Measurements from ENCODE around the gene RDH16. TPM values are rescaled to one million over a fixed set of nuclear protein-coding genes. Genes with fewer than 3 reads are reported as not detected.
"Not testable (repeated sequence)": the region's sequence is repeated elsewhere in the genome, so short reads cannot be mapped to it uniquely, and the experiment has no call there.

The RDH16 gene
- total and polyA plus RNA-seq, 8 donors: 0.20 to 1.1 (median 0.79) TPM

GRCh38 chr12:56947633-56948456 is 9.6 kb downstream of the RDH16 start:
- no peak for TF ChIP-seq CTCF (IDR thresholded peaks at IDR 0.05)
- intact Hi-C loops (cut with DNase I): no loop called here
- no peaks in the 10 kb centered on the region for H3K36me3 ChIP-seq
- H3K4me1 ChIP-seq: no peaks in the 10 kb centered on the region
- no peak overlapping the region for H3K27ac ChIP-seq
- no peak for DNase-seq
- H3K4me3 ChIP-seq: no peak overlapping the region
- no peaks in the 10 kb centered on the region for H3K9me3 ChIP-seq
- no peaks in the 10 kb centered on the region for H3K27me3 ChIP-seq
- no peak for ATAC-seq

DNA sequence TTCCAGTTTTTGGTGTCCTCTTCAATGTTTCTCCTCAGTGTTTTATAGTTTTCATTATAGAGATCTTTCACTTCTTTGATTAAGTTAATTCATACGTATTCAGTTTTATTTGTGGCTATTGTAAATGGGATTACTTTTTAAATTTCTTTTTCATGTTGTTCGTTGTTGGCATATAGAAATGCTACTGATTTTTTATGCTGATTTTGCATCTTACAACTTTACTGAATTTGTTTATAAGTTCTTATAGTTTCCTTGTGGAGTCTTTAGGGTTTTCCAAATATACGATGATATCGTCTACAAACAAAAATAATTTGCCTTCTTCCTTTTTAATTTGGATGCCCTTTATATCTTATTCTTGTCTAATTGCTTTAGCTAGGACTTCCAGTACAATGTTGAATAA is 13.5 kb downstream of the RDH16 start:
- Histone ChIP-seq H3K9me3 (no peaks in the 10 kb centered on the region), H3K27me3 (no peaks in the 10 kb centered on the region), H3K27ac (no peak overlapping the region), H3K4me1 (peaks cover 0 to 6% of the 10 kb centered on the region in 2 donors), H3K36me3 (no peaks in the 10 kb centered on the region), H3K4me3 (no peak overlapping the region)
- intact Hi-C loops (cut with DNase I): no loop called here
- DNase-seq (no peak), ATAC-seq (no peak)
- TF ChIP-seq CTCF (IDR thresholded peaks at IDR 0.05): no peak

DNA sequence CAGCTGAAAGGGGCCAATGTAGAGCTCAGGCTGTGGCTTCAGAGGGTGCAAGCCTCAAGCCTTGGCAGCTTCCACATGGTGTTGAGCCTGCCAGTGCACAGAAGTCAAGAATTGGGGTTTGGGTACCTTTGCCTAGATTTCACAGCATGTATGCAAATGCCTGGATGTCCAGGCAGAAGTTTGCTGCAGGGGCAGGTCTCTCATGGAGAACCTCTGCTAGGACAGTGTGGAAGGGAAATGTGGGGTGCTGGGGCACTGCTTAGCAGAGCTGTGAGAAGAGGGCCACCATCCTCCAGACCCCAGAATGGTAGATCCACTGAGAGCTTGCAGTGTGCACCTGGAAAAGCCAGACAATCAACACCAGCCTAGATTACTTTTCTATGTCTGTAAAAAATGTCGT is 14.0 kb downstream of the RDH16 start:
- H3K9me3 ChIP-seq; DNase-seq; H3K27ac ChIP-seq; H3K36me3 ChIP-seq; H3K27me3 ChIP-seq; ATAC-seq; H3K4me1 ChIP-seq; H3K4me3 ChIP-seq; intact Hi-C loops (cut with DNase I): not testable (repeated sequence)

DNA sequence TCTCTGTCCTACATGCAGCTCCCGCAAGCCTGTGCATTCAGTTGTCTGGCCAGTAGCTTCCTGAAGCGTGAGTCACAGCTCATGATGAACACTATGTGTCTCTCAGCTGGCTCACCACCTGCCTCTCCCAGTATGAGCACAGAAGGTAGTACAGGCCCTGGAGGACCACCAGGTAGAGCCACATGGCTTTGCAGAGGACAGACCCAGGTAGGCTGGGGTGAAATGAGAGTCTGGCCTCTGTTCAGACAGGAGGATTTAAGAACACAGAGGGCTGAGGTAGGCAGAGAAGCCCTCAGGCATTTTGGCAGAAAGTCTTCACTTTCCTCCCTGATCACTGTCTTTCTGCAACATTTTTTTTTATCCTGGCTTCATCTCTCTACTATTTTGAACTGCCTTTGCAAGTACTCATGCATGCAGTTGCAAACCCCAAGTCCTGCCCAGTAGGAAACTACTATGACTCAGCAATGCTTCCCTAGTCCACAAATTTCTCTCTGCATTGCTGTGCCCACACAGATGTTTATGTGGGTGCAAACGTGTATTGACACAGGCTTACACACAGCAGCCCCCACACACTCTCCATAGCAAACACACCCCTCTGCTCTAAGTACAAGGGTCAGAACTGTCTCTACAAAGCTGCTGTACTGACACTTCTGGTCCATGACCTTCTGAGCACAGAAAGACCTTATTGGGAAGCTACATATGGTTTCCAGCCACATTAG is 15.9 kb downstream of the RDH16 start:
- TF ChIP-seq CTCF (IDR thresholded peaks at IDR 0.05): no peak
- intact Hi-C loops (cut with DNase I): no loop called here
- Histone ChIP-seq H3K27me3 (no peaks in the 10 kb centered on the region), H3K4me3 (no peak overlapping the region), H3K9me3 (no peaks in the 10 kb centered on the region), H3K4me1 (peaks cover 0 to 6% of the 10 kb centered on the region in 2 donors), H3K36me3 (no peaks in the 10 kb centered on the region), H3K27ac (no peak overlapping the region)
- ATAC-seq: peak; percentile 80
- no peak for DNase-seq

DNA sequence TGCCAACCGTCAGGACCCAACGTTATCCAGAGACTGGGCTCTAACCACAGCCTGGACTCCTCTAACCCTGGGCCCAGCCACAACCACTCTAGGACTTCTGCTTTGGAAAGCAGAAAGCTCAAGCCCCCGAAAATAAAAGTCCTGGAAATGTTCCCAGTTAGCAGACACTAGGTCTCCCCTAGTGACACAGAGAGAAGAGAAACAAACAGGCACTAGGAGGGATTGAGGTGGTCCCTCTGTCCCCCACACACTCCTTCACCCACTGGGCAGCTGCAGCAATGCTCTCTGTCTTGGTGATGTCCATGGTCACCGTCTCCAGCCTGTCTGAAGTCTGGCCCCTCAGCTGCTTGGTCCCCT is 16.5 kb downstream of the RDH16 start:
- ATAC-seq: peak; percentile 22
- H3K27me3 ChIP-seq; DNase-seq; H3K36me3 ChIP-seq; H3K4me3 ChIP-seq; H3K9me3 ChIP-seq; H3K4me1 ChIP-seq; H3K27ac ChIP-seq; intact Hi-C loops (cut with DNase I): not testable (repeated sequence)

DNA sequence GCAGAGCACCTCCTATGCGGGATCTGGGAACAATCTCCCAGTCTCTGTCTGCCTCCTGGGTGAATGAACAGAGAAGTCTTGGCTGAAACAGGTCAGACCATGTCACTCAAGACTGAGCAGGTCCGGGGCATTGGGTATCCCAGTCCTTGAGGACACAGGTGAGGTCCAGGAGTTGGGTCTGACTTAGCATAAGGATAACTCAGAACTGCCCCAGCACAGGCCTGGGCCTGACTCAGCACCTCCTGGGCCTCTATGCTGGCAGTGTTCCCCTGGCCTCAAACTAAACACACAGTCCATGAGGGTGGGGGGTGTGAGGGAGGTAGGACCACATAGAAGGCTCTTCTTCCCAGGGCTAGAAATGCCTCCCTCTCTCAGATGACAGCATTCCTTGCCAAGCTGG is 21.7 kb downstream of the RDH16 start:
- no peaks in the 10 kb centered on the region for H3K27me3 ChIP-seq
- no peak for DNase-seq
- intact Hi-C loops (cut with DNase I): no loop called here
- no peaks in the 10 kb centered on the region for H3K9me3 ChIP-seq
- no peak overlapping the region for H3K27ac ChIP-seq
- no peak for ATAC-seq
- no peaks in the 10 kb centered on the region for H3K36me3 ChIP-seq
- no peak overlapping the region for H3K4me3 ChIP-seq
- H3K4me1 ChIP-seq: peaks cover 0 to 23% of the 10 kb centered on the region in 2 donors
- no peak for TF ChIP-seq CTCF (IDR thresholded peaks at IDR 0.05)
